ENCODE results near the gene CYP24A1.

GRCh38 chr20:54114109-54114508 lies 59.7 kb downstream of the CYP24A1 start:
- no peak for TF ChIP-seq CTCF (IDR thresholded peaks at IDR 0.05; ENCODE audit: extremely low read depth in 1 of 2, insufficient read depth in 1 of 2, low read depth in 1 of 2, low read length in 2 of 2)
- no peak for TF ChIP-seq POLR2AphosphoS5 (IDR thresholded peaks at IDR 0.05; ENCODE audit: insufficient read depth, low read depth, low read length)
- TF ChIP-seq EZH2 (IDR thresholded peaks at IDR 0.05; ENCODE audit: borderline replicate concordance, low read depth, low read length, severe bottlenecking) = no peak
- TF ChIP-seq MYC (IDR thresholded peaks at IDR 0.05; ENCODE audit: low read depth, low read length) = no peak
- TF ChIP-seq MAX (IDR thresholded peaks at IDR 0.05; ENCODE audit: insufficient read depth, insufficient read length) = no peak
- no peak for TF ChIP-seq GATA2 (IDR thresholded peaks at IDR 0.05; ENCODE audit: insufficient read depth, insufficient read length, low read depth, low read length)
- TF ChIP-seq POLR2A (IDR thresholded peaks at IDR 0.05; ENCODE audit: low read depth, low read length) = no peak
